GM19239 (cell line): ENCODE results near the gene PLCB1.
"Not testable (repeated sequence)": the region's sequence is repeated elsewhere in the genome, so short reads cannot be mapped to it uniquely, and the experiment has no call there.

Source experiments
- DNase-seq: peaks from one replicate; pipeline ENCODE4 v3.0.0; 2011; ENCODE audit warnings: low spot score; ENCODE audit not compliant: insufficient read length
- FAIRE-seq: peaks from 2 replicates; lab custom pipeline; 2011; peaks lifted over from hg19 to GRCh38; lab: Jason Lieb, UNC

Gene PLCB1

DNA sequence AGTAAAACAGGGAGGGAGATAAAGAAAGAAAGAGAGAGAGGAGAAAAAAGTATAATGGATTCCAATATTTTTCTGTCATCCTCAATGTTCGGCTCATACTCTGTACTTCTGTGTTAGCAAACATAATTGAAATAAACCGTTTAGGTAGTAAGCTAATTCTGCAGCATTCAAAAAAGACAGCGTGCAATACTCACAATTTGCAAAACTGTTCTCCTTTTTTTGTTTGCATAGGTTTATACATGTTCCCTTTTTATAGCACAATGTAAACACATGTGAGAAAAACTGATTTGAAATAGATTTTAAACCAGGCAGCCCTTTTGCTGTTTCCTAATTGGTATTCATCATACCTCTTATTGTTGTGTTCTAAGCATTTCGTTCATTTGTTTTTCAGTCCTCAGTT lies 188.9 kb downstream of the PLCB1 start:
- FAIRE-seq (no peak), DNase-seq (no peak)

DNA sequence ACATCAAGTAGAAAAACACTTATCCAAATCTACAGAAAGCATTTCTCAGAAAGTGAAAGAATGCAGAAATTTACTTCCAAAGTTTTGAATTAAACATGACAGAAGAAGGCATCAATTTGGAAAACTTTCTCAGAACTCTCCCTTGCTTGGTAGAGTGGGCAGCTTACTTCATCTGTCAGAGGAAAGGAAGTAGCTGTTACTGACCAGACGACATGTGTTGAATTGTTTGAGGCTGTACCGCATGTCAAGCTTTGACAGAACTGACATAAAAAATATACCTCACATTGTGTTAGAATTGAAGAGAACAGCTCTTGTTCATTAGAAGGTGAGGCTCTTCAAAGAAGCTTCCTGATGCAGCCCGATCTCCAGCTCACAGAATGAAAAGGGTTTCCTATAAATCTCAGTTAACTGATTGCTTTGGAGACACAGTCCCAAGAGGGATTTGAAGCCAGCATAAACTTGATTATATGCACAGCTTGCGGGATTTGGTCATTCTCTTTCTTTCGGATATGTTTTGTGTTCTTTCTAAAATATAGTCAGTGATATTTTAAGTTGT lies 190.7 kb downstream of the PLCB1 start:
- DNase-seq (no peak), FAIRE-seq (no peak)

DNA sequence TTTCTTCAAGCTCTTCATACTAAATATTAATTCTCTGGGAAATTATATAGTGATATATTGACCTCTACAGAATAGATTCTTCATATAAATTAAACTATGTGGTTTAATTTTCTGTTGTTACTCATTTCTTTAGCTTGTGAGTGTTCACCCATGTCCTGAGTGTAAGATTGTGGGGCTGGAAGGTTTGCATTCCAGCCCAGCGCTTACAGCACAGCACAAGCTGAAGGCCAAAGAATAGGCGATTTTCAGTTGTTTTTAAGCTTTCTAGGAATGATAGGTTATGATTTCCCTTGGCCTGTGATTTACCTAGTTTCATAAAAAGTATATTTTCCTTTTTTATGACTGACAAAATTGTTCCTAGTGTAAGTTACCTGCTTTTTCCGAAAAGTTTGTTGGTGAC lies 194.1 kb downstream of the PLCB1 start:
- no peak for DNase-seq
- FAIRE-seq, result no peak

DNA sequence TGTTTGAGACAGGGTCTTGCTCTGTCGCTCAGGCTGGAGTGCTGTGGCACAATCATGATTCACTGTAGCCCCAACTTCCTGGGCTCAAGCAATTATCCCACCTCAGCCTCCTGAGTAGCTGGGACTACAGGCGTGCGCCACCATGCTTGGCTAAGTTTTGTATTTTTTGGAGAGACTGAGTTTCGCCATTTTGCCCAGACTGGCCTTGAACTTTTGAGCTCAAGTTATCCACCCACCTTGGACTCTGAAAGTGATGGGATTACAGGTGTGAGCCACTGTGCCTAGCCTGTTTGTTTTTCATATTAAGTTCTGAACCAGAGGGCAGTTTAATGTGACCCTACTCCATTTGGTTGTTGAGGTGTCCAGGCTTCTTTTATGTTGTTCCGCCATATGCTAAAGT lies 194.8 kb downstream of the PLCB1 start:
- DNase-seq, result no peak
- no peak for FAIRE-seq

DNA sequence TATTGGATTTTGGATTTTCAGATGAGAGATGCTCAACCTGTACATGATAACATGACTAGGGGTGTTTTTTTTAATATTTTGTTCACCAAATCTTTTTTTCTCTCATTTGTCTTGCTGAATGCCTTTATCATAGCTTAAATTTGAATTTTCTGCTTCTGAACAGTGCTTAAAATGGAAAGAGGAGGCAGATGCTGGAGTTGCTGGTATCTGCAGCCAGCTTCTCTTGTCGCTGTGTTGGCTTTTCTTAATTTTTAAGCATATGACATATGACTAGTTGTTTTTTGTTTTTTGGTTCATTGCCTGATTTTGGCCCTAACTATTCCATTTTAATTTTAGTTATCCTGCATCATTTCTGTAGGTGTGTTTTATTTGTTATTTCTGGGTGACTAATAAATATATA lies 196.1 kb downstream of the PLCB1 start:
- FAIRE-seq, result no peak

DNA sequence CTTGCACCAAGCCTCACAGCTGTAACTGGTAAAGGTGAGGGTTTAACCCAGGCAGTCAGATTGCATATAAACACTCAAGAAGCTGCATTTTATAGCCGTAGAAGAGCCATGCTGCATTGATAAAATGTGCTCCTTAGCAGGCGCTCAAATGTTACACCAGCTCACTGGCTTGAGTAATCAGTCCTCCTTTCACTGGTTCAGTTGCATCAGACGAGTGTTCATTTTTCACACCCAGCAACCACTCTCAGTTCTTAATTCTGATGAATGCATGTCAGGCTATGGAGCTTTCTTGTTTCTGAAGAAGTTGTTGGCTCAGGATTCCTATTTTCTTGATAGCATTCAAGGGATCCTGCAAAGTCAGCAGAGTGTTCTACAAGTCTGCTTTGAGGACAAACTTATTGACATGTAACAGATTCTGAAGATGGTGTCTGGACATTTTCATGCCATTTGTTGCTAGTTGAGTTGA lies 198.3 kb downstream of the PLCB1 start:
- DNase-seq (no peak), FAIRE-seq (no peak)

More for the DNA sequence above, 196.1 kb downstream of the PLCB1 start:
- no peak for DNase-seq

DNA sequence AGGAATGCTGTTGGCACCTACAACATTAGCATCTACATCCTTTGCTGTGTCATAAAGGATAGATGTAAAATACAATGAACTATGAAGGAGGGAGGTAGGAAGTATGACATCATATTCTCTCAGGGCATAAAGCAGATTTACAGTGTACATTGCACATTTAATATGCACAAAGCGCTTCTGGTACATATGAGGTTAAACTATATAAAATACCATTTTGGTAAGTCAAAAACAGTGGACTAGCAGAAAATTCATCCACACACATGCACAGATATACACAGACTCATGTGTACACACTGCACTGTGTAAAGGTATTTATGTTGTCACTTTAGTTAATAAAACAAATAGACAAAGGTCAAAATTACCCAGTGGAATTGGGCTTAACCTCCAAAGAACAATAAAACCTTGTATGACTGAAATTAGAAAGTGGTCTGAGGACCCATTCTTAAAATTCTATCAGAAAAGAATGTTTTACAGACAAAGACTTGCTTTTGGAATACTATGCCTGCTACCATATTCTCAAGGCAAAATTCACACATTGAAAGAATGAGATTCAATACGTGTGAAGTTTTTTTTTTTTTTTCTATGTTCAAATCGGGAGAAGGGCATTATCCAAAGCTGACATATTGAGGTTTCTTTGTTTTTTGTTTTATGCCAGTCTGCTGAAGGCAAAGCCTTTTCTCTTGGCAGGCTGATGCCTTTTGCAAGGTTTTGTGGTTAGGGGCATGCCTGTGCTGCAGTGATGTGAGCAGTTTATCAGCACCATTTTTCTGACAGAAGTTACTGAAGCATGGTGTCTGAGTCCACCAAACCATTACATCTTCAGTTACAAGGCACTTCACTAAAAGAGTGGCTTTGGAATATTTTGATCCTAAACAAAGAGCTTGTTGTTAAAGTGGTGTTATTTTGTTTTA lies 199.0 kb downstream of the PLCB1 start:
- DNase-seq (no peak), FAIRE-seq (no peak)

DNA sequence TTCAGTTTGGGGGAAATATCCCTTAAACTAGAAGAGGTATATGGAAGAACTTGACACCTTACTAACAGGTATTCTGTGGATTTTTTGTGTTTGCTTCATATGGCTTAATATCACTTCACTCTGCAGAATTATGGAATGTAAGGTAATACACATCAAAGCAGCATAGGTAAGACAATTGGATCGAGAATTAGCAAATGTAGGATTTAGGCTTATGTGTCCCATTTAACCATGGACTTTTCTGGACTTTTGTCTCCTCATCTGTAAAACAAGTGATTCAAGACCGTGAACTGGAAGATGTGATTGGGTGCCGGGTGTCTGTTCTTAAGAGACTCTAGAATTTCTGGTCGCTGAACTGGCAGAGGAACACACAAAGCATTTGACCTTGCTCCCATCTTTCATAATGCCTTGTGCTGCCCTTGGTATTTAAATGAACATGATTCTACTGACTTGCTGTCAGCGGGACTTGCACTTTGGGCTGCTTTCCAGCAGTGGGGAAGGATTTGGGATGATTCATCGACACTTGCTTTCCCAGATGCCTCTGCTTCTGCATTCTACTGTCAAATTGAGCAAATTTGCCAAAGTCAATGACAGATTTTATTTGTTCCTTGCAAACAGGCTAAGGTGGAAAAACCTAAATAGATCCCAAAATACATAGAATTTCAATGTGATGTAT lies 199.8 kb downstream of the PLCB1 start:
- no peak for DNase-seq
- FAIRE-seq, result no peak

DNA sequence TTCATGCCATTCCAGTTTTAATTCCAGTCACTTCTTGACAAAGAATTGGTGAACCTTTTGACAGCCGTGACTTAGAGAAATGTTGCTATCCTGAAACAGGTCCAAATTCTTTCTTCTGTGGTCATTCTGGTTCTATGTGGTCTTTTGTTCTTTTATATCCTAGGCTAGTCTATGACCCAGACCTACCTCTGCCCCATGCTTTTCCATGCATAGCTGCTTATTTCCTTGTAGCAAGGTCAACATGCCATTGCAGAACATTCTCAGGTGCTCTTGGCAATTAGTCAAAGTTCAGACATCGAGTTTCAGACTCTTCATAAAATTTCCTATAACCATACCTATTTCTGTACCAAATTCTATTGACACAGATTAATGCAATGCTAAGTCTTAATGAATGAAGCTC lies 202.6 kb downstream of the PLCB1 start:
- FAIRE-seq (no peak), DNase-seq (no peak)

DNA sequence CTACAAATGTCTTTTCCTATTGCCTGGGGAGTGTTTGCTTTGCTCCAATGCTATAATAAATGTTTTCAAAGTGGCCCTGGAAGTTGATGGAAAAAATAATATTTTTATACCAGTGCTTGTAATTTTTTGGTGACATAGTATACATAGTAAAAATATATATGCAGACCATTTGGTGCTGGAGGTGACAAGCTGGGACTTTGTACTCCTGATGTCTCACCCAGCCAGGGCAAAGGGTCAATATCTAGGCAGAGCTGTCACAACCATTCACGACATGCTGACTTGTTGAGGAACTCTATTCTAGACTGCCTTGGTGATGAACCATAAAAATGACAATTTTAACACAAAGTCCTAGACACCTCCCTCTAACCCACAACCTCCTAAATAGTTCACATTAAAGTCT lies 203.0 kb downstream of the PLCB1 start:
- FAIRE-seq (no peak), DNase-seq (no peak)

DNA sequence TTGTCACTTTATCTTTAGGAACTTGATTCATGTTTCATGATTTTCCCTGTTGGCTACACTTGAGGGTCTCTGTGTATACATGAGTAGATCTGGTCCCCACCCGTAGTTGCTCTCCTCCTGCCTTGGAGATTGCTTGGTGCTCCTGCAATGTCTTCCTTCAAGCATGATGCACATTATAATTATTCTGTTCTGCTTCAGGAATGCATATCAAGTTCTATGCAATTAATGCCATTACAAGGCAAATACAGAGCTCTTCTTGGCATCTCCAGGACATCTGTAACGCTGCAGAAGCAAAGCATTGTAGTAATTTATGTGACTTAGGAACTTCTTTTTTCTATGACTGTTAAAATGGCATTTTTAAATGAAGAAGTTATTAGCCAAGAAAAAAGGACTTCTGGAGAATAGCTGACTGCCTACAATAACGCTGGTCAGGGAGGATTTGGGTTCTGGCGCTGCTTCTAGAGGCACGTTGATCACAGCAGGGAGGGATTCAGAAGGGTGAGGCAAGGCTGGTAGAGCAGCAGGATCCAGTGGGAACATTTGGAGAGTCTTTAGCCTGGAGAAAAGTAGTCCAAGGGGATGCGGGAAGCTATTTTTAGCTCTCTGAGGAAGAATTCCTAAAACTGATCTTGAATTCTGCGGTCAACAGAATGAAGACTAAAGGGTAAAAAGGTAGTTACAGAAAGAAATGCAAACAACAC lies 203.6 kb downstream of the PLCB1 start:
- FAIRE-seq, result no peak
- DNase-seq, result no peak

DNA sequence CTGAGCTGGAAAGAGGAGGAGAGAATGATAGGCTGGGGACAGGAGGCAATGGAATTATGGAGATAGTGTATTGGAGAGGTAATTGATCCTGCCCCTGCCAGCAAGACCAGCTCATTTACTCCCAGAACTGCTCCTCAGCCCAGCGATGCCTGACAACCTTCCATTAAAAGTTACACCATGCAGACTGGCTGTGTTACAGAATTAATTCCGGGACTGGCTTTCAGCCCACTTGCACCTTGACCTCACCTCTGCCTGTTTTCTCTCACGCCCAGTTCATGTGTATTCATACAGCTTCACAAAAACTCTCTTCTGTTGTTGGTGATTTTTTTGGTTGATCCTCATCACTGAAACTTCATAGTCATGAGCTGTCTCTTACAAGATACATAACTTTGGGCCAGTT lies 207.3 kb downstream of the PLCB1 start:
- no peak for DNase-seq
- FAIRE-seq, result no peak

DNA sequence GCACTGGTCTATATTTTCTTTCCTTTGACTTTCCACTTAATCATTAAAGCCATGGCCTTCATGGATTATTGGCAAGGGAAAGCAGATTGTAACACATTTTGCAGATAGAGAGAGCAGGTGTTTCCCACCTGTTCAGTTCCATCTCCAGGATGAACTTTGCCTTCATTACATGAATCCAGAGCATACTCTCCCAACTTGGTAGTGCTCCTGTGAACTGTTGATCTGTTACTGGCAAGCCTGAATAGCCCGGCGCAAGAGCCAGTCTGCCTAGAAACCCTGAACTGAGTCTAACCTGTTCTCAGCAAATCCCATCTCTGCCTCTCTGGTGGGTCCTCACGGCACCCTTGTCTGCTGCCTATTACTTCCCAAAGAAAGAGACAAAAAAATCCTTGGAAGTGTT lies 210.3 kb downstream of the PLCB1 start:
- DNase-seq, result no peak
- no peak for FAIRE-seq

DNA sequence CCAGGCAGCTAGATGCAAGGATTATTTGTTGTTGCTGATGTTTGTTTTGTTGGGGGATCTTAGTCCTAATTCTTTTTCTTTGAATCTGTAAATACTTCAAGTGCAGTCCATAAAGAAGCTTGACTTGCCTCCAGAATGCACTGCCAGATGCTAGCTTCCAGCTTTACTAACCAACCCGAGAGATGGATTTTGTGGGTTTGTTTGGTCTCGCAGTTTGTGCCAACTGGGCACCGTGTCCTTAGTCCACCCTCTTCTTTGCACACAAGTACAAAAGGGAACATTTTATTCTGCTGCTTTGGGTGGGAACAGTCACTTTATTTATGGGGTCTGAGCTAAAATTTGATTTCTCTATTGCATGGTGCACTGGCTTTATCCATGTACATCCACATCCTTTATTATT lies 212.0 kb downstream of the PLCB1 start:
- DNase-seq, result no peak
- no peak for FAIRE-seq

DNA sequence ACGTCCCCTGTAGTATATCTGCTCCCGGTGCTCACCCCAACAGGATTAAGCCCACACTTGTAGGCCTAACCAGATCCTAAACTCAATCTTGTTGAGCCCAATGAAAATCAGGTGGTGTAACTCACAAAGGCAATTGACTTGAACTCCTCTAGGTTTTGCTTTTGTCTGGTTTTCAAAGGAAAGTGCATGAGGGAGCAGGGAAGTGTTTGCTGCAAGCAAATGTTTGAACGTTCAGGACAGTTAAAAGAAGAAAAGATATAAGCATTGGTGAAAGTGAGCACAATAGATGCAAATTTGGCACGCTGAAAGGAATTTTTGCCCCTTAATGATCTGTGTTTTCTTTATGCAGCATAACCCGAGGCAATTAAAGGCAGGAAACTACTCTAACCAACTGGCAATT lies 212.6 kb downstream of the PLCB1 start:
- FAIRE-seq (no peak), DNase-seq (no peak)

DNA sequence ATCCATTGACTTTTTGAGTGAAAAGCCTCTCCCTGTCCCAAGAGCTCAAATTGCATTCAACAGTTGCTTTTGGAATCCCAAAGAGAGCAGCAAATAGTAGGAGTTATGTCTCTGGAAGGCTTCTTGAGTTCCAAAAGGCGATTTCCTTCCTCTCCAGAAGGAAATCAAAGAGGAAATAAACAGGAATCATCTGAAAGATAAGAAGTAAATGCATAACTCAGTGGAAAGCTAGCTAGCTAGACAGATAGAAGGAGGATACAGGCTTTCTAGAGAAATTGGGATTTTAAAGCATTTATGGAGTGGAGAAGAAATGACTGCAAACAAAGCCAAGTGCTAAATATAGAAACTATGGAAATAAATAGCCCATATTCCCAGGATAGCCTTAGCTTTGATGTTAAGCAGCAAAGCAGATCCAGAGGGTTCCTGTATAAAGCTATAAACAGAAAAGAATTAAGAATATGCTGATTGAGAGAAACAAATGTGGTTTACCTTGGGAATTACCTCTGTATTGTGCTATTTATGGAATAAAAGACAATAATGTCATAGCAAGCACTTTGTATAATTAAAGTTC lies 214.7 kb downstream of the PLCB1 start:
- DNase-seq (no peak), FAIRE-seq (no peak)

DNA sequence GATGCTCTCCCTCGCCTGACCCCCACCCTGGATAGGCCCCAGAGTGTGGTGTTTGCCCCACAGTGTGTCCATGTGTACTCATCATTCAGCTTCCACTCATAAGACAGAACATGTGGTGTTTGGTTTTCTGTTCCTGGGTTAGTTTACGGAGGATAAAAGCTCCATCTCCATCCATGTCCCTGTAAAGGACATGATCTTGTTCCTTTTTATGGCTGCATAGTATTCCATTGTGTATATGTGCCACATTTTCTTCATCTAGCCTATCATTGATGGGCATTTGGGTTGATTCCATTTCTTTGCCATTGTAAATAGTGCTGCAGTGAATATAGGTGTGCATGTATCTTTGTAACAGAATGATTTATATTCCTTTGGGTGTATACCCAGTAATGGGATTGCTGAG lies 218.2 kb downstream of the PLCB1 start:
- not testable (repeated sequence) for DNase-seq, FAIRE-seq

DNA sequence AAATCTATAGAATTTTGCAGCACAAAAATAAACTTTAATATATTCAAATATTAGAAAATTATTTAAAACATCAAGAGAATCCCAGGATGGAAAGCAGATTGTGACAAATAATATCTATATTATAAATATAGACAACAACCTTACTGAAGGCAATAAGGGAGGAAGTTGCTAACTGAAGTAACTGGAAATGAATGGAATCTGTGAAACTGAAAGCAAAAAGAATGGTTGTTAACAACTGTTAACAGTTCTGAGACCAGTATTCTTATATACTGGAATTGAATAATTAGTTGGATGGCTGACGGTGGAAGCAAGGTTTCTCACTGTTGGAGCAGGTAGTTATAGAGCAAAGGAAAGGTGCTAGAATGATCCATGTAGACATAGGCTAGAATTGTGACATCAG lies 220.4 kb downstream of the PLCB1 start:
- FAIRE-seq, result no peak
- no peak for DNase-seq

DNA sequence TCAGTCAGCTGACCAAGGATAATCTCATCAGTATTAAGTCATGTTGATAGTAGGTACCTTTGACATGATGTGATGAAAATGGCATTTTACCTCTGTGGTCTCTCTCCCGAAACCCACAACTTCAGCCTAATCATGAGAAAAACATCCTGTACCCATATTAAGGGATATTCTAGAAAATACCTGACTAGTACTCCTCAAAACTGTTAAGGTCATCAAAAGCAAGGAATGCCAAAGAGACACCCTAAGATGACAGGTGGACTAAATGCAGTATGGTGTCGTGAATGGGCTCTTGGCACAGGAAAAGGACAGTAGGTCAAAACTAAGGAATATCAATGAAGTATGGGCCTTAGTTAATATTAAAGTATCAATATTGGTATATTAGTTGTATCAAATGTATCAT lies 221.4 kb downstream of the PLCB1 start:
- FAIRE-seq, result no peak
- no peak for DNase-seq

DNA sequence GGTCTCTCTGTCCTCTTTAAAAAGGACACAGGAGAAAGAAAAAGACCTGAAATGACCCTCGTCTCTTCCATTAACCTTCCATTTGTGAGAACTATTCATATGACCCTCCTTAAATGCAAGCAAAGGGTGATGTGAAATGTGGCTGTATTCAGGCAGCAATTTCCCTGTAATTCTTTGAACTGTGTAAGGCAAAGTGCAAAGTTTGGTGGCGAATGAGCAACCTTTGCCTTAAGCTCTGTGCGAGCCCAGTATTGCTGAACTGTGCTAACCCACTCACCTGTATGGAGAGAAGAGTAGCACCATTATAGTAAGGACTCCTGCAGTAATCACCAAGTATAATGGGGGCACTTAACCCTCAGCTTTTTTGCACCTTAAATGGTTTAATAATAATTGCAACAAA lies 223.4 kb downstream of the PLCB1 start:
- DNase-seq, result no peak
- no peak for FAIRE-seq
